GM23338 (cell line): ENCODE data around the gene COMMD7. TPM values are rescaled to one million over a fixed set of nuclear protein-coding genes. Genes with fewer than 3 reads are reported as not detected.

ENCODE experiments used
- ATAC-seq: fragments of 200-7000 bp; cut with Tn5 transposase; 3 replicates; pipeline ENCODE4 v1.9.1; 2020
- DNase-seq: peaks from one replicate; pipeline ENCODE4 v3.0.0-alpha.2; 2015; ENCODE audit warnings: low spot score
- H2AFZ ChIP-seq: fragments of 200-600 bp; sonication (generic); 2 replicates; pipeline ENCODE4 v1.8.0; 2016; ENCODE audit warnings: antibody characterized with exemption, mild to moderate bottlenecking, moderate library complexity
- H3F3A ChIP-seq: fragments of 200-600 bp; sonication (generic); replicated peaks from 2 replicates; pipeline ENCODE4 v1.8.0; 2017; ENCODE audit warnings: antibody characterized with exemption, mixed run types, low read depth
- H3K27ac ChIP-seq: fragments of 200-600 bp; sonication (generic); 2 replicates; pipeline ENCODE4 v1.6.1; 2016; ENCODE audit warnings: low read depth
- H3K27me3 ChIP-seq: fragments of 200-600 bp; sonication (generic); 2 replicates; pipeline ENCODE4 v1.8.0; 2016; ENCODE audit warnings: mild to moderate bottlenecking, mixed run types, moderate library complexity; ENCODE audit not compliant: insufficient read depth
- H3K36me3 ChIP-seq: fragments of 200-600 bp; sonication (generic); 2 replicates; pipeline ENCODE4 v1.8.0; 2016; ENCODE audit warnings: mild to moderate bottlenecking; ENCODE audit not compliant: insufficient read depth
- H3K4me1 ChIP-seq: fragments of 200-600 bp; sonication (generic); 2 replicates; pipeline ENCODE4 v1.8.0; 2016; ENCODE audit warnings: mild to moderate bottlenecking, moderate library complexity; ENCODE audit not compliant: insufficient read depth
- H3K4me2 ChIP-seq: fragments of 200-600 bp; sonication (generic); 2 replicates; pipeline ENCODE4 v1.7.1; 2017; ENCODE audit warnings: mixed run types
- H3K4me3 ChIP-seq: fragments of 200-600 bp; sonication (generic); 2 replicates; pipeline ENCODE4 v1.6.1; 2016; ENCODE audit warnings: mixed run types
- H3K79me2 ChIP-seq: fragments of 200-600 bp; sonication (generic); replicated peaks from 2 replicates; pipeline ENCODE4 v1.8.0; 2017; ENCODE audit warnings: mild to moderate bottlenecking; ENCODE audit not compliant: insufficient read depth
- H3K9me2 ChIP-seq: fragments of 200-600 bp; sonication (generic); 2 replicates; pipeline ENCODE4 v1.8.0; 2017; ENCODE audit not compliant: insufficient read depth
- H4K20me1 ChIP-seq: fragments of 200-600 bp; sonication (generic); replicated peaks from 2 replicates; pipeline ENCODE4 v1.8.0; 2017; ENCODE audit warnings: mild to moderate bottlenecking; ENCODE audit not compliant: insufficient read depth
- H3K27ac Mint-ChIP-seq: 2 replicates; pipeline ENCODE4 v1.8.0; 2020; ENCODE audit warnings: inconsistent platforms, mild to moderate bottlenecking, moderate library complexity, mixed read lengths
- H3K27me3 Mint-ChIP-seq: 3 replicates; pipeline ENCODE4 v1.8.0; 2022; ENCODE audit warnings: low read depth, mild to moderate bottlenecking, moderate library complexity, mixed read lengths, inconsistent platforms; ENCODE audit not compliant: insufficient read depth, poor library complexity
- H3K36me3 Mint-ChIP-seq: 3 replicates; pipeline ENCODE4 v1.8.0; 2021; ENCODE audit warnings: low read depth, mild to moderate bottlenecking, inconsistent platforms, moderate library complexity, mixed read lengths
- H3K4me1 Mint-ChIP-seq: 3 replicates; pipeline ENCODE4 v1.8.0; 2020; ENCODE audit warnings: mild to moderate bottlenecking, inconsistent platforms, mixed read lengths
- H3K4me3 Mint-ChIP-seq: 3 replicates; pipeline ENCODE4 v1.8.0; 2021; ENCODE audit warnings: moderate library complexity, mild to moderate bottlenecking, inconsistent platforms, mixed read lengths
- H3K9me3 Mint-ChIP-seq: 3 replicates; pipeline ENCODE4 v1.8.0; 2020; ENCODE audit warnings: moderate library complexity, mild to moderate bottlenecking, inconsistent platforms, mixed read lengths
- ETS1 ChIP-seq: IDR thresholded peaks from 2 replicates; pipeline ENCODE4 v1.6.1; 2016; ENCODE audit warnings: antibody characterized with exemption
- EZH2 ChIP-seq: fragments of 200-600 bp; sonication (generic); IDR thresholded peaks from one replicate; pipeline ENCODE4 v1.8.0; 2017; ENCODE audit warnings: antibody characterized with exemption, mild to moderate bottlenecking, low read depth; ENCODE audit not compliant: unreplicated experiment
- EZH2phosphoT487 ChIP-seq: fragments of 200-600 bp; sonication (generic); IDR thresholded peaks from one replicate; pipeline ENCODE4 v1.8.1; 2018; ENCODE audit warnings: antibody characterized with exemption; ENCODE audit not compliant: unreplicated experiment
- JUNB ChIP-seq: IDR thresholded peaks from one replicate; pipeline ENCODE4 v1.6.1; 2016; ENCODE audit warnings: antibody characterized with exemption; ENCODE audit not compliant: unreplicated experiment
- NANOG ChIP-seq: IDR thresholded peaks from 2 replicates; pipeline ENCODE4 v1.6.1; 2016; ENCODE audit warnings: antibody characterized with exemption, borderline replicate concordance
- POLR2AphosphoS5 ChIP-seq: IDR thresholded peaks from 2 replicates; pipeline ENCODE4 v1.6.1; 2016; ENCODE audit warnings: antibody characterized with exemption, low read depth
- REST ChIP-seq: IDR thresholded peaks from one replicate; pipeline ENCODE4 v1.6.1; 2018; ENCODE audit warnings: antibody characterized with exemption; ENCODE audit not compliant: unreplicated experiment
- STAT1 ChIP-seq: IDR thresholded peaks from one replicate; pipeline ENCODE4 v1.6.1; 2016; ENCODE audit warnings: antibody characterized with exemption; ENCODE audit not compliant: unreplicated experiment
- ZNF114 ChIP-seq: fragments of 250-450 bp; sonication (Bioruptor Pico); IDR thresholded peaks from 2 replicates; pipeline ENCODE4 v1.5.0; 2020; ENCODE audit warnings: mild to moderate bottlenecking, moderate library complexity
- ZNF331 ChIP-seq: fragments of 250-450 bp; sonication (Bioruptor Pico); IDR thresholded peaks from 2 replicates; pipeline ENCODE4 v1.5.0; 2020; ENCODE audit warnings: low read depth, mild to moderate bottlenecking, moderate library complexity
- polyA plus RNA-seq: library from polyadenylated mRNA; unstranded; fragments of >200 nt; fragmentation: Nextera tagmentation; extraction: Ambion mirVana; gene quantifications from 2 replicates; pipeline ENCODE4 v1.2.1, GENCODE V29; 2016
- total RNA-seq: library from RNA; depleted of rRNA; stranded (reverse); fragments of >200 nt; shearing (Covaris generic); gene quantifications from 2 replicates; pipeline ENCODE4 v1.2.3, GENCODE V29; 2014

COMMD7 gene
- total and polyA plus RNA-seq, 2 experiments from 2014 or later = 67.3 to 86.4 TPM

- H4K20me1 ChIP-seq = peaks cover 98% of the 10 kb centered on the region
- H3K27me3 ChIP-seq = no peaks in the 10 kb centered on the region
- Mint-ChIP-seq H3K27ac (peak overlapping the region; percentile 81), H3K9me3 (no peaks in the 10 kb centered on the region; the same call in 2 of the 3 replicates), H3K4me3 (no peak overlapping the region; the same call in 2 of the 3 replicates), H3K27me3 (peaks cover 61% of the 10 kb centered on the region), H3K4me1 (peaks cover 51% of the 10 kb centered on the region), H3K36me3 (peaks cover 100% of the 10 kb centered on the region)
- TF ChIP-seq STAT1 (no peak), JUNB (no peak), POLR2AphosphoS5 (peak; percentile 64), EZH2phosphoT487 (no peak)
- H3K4me1 ChIP-seq = peaks cover 54% of the 10 kb centered on the region
- ATAC-seq (peak; percentile 6), DNase-seq (no peak)
- no peak overlapping the region for H3K4me2 ChIP-seq
- H3K79me2 ChIP-seq = peaks cover 98% of the 10 kb centered on the region
- no peaks in the 10 kb centered on the region for H3K9me2 ChIP-seq
- H3K27ac ChIP-seq = peak overlapping the region; percentile 88
- H3F3A ChIP-seq = peaks cover 98% of the 10 kb centered on the region
- H3K4me3 ChIP-seq = no peak overlapping the region
- H3K36me3 ChIP-seq = peaks cover 97% of the 10 kb centered on the region
- H2AFZ ChIP-seq = no peak overlapping the region
Observed at GRCh38 chr20:32787168-32787567, 43.9 kb upstream of the COMMD7 start.

DNA sequence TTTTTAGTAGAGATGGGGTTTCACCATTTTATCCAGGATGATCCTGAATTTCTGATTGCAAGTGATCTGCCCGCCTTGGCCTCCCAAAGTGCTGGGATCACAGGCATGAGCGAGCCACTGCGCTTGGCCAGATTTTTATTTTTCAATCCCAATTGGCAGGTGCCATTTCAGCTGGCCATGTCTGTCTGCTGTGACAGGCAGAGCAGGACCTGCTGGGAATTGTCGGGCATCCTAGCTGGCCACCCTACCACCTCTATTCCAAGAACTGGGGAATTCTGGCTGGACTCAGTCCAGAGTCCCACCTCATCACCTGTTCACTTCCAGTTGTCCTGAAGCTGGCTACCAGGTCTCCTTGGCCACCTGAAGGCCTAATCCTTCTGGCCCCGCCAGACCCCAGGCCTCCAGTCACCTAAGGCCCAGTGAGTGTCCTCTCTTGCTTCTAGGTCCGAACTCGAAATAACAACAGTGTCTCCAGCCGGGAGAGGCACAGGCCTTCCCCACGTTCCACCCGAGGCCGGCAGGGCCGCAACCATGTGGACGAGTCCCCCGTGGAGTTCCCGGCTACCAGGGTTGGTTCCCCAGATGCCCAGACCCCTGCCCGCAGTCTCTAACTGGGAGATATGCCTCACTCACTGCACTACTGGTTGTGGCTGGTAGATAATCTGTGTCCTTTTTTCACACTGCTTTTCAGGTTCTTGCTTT lies 42.9 kb upstream of the COMMD7 start:
- Histone ChIP-seq H3K4me3 (no peak overlapping the region), H3K79me2 (peaks cover 98% of the 10 kb centered on the region), H3K36me3 (peaks cover 97% of the 10 kb centered on the region), H3F3A (peaks cover 98% of the 10 kb centered on the region), H3K4me1 (peaks cover 50% of the 10 kb centered on the region), H3K27me3 (no peaks in the 10 kb centered on the region), H4K20me1 (peaks cover 98% of the 10 kb centered on the region), H3K4me2 (no peak overlapping the region), H3K9me2 (no peaks in the 10 kb centered on the region), H3K27ac (peak overlapping the region; percentile 88), H2AFZ (no peak overlapping the region)
- Mint-ChIP-seq H3K4me1 (peaks cover 47% of the 10 kb centered on the region), H3K9me3 (no peaks in the 10 kb centered on the region; the same call in 2 of the 3 replicates), H3K27me3 (peaks cover 55% of the 10 kb centered on the region), H3K27ac (peak overlapping the region; percentile 52), H3K36me3 (peaks cover 100% of the 10 kb centered on the region), H3K4me3 (no peak overlapping the region)
- DNase-seq = no peak
- no peak for ATAC-seq
- no peak for TF ChIP-seq JUNB
- peak; percentile 35 for TF ChIP-seq POLR2AphosphoS5

DNA sequence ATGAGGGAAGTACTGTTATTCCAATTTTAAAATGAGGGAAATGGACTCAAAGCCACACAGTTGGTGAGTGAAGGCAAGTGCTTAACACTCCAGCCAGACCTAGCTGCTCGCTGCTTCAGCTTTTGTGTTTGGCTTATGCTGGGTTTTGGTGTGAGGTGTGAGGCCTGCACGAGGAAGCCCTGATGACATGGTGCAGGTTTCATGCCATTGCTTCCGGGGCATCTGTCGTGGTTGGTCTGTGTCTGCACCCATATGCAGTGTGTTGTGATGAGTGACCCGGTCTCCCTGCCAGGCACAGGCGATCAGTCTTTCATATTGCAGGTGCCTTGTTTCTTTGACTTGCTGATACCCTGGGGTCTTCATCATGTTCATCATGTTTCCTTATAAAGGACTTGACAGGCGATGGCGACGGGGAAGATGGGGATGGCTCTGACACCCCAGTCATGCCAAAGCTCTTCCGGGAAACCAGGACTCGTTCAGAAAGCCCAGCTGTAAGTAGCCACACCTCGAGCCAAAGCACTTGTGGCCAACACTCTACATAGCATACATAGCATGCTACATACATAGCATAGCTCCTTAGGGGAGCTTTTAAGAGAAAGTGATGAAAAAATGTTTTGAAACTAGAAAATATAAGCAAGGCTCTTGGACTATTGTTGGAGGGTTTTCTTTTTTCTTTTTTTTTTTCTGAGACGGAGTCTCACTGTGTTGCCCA lies 41.3 kb upstream of the COMMD7 start:
- peaks cover 50% of the 10 kb centered on the region for H3K4me1 Mint-ChIP-seq
- H3K27me3 Mint-ChIP-seq = peaks cover 53% of the 10 kb centered on the region
- peak overlapping the region; percentile 88 for H3K27ac ChIP-seq
- H3K36me3 ChIP-seq = peaks cover 100% of the 10 kb centered on the region
- H3F3A ChIP-seq = peaks cover 99% of the 10 kb centered on the region
- H3K4me1 ChIP-seq = peaks cover 57% of the 10 kb centered on the region
- H3K36me3 Mint-ChIP-seq = peaks cover 100% of the 10 kb centered on the region
- ATAC-seq = no peak
- H3K4me3 Mint-ChIP-seq = no peak overlapping the region
- no peak overlapping the region for H3K4me2 ChIP-seq
- H3K27me3 ChIP-seq = no peaks in the 10 kb centered on the region
- H3K79me2 ChIP-seq = peaks cover 100% of the 10 kb centered on the region
- no peaks in the 10 kb centered on the region for H3K9me3 Mint-ChIP-seq
- H4K20me1 ChIP-seq = peaks cover 100% of the 10 kb centered on the region
- DNase-seq = no peak
- H3K27ac Mint-ChIP-seq = peak overlapping the region; percentile 57
- no peak overlapping the region for H2AFZ ChIP-seq
- no peak overlapping the region for H3K4me3 ChIP-seq
- H3K9me2 ChIP-seq = no peaks in the 10 kb centered on the region
- TF ChIP-seq JUNB (no peak), EZH2 (no peak), REST (no peak), ZNF331 (CRISPR knock-in tag) (no peak), NANOG (no peak), ETS1 (no peak), ZNF114 (CRISPR knock-in tag) (no peak)
